ENCODE data around the gene SLC38A4.

SLC38A4 gene

DNA sequence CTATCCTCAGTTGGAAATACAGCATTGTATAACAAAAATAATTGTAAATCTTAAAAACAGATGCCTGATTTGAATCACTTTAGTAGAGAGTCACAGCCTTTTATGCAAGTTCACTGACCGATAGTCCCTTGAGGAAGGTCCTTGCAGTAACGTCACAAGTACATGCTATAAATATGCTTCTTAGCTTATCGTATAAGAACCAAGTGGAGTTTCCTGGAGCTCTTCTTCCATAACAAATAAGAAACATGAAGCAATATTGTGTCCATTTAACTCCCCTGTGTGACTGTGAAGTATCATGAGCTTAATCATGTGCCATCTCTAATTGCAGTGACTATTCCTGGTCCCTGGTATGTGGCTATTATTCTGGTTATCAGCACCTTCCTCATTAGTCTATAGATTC, 107.9 kb downstream of the SLC38A4 start:
- in situ Hi-C loops (cut with MboI; ENCODE audit: low sequenced_read_pairs): no loop called here

GRCh38 chr12:46717159-46717558, 108.6 kb downstream of the SLC38A4 start:
- in situ Hi-C loops (cut with MboI; ENCODE audit: low sequenced_read_pairs): no loop called here
